HepG2 (cell line): Measurements from ENCODE around the gene TTLL11.

Source experiments
- HNRNPLL ChIP-seq: fragments of 200-400 bp; formaldehyde crosslinking; IDR thresholded peaks from 2 replicates; pipeline ENCODE4 v1.6.1; 2017; ENCODE audit warnings: mild to moderate bottlenecking, low read depth, low read length; ENCODE audit not compliant: poor library complexity, severe bottlenecking
- TGIF2 ChIP-seq: IDR thresholded peaks from 2 replicates; pipeline ENCODE4 v1.6.1; 2016; ENCODE audit warnings: control low read depth, missing compliant biosample characterization
- ZMYM3 ChIP-seq: sonication (generic); formaldehyde crosslinking; IDR thresholded peaks from 2 replicates; pipeline ENCODE4 v1.5.1; 2020; ENCODE audit warnings: mild to moderate bottlenecking, missing genetic modification reagents
- ZNF235 ChIP-seq: sonication (generic); formaldehyde crosslinking; IDR thresholded peaks from 2 replicates; pipeline ENCODE4 v1.8.1; 2023; ENCODE audit warnings: mild to moderate bottlenecking, missing genetic modification reagents, borderline replicate concordance
- ZNF720 ChIP-seq: sonication (generic); formaldehyde crosslinking; IDR thresholded peaks from 2 replicates; pipeline ENCODE4 v1.4.0; 2020; ENCODE audit warnings: missing genetic modification reagents
- TF ChIP-seq, protein P1 (sequence below): sonication (generic); formaldehyde crosslinking; IDR thresholded peaks from 2 replicates; pipeline ENCODE4 v1.8.0; 2023; ENCODE audit warnings: mild to moderate bottlenecking, missing genetic modification reagents

DNA sequence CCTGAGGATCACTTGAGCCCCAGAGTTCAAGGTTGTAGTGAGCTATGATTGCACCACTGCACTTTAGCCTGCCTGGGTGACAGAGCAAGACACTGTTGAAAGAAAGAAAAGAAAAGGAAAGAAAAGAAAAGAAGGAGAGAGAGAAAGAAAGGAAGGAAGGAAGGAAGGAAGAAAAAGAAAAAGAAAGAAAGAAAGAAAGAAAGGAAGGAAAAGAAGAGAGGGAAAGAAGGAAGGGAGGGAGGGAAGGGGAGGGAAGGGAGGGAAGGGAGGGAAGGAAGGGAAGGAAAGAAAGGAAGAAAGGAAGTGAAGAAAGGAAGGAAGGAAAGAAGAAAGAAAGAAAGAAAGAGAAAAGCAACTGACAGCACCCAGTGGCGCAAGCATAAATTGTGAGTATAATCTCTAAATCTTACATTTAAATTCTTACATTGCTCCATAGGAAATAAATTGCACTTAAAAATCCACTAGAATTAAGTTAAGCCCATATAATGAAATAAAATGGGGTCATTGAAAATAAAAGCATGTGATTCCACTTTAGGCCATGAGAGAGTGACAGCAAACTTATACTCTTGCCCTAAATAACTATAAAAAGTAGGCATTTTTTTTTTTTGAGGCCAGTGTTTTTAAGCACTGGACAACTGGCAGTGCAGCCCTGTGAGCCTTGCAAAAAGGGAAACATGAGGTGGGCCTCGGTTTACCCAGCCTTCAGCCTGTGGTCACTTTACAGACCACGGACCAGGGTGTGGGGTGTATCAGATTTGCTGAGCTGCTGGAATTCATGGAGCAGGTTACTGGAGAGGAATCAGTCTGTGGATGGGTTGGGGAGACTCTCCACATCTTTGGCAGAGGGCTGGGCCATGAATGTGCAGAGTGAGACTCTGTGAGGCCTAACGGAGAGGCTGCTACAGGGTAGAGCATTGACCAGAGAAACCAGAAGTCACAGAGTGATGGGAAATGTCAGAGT lies 175.5 kb downstream of the TTLL11 start:
- TF ChIP-seq TGIF2 (CRISPR knock-in tag) (no peak), ZMYM3 (CRISPR knock-in tag) (no peak), HNRNPLL (no peak), ZNF720 (CRISPR knock-in tag) (no peak), ZNF235 (no peak)
- TF ChIP-seq, protein P1, sequence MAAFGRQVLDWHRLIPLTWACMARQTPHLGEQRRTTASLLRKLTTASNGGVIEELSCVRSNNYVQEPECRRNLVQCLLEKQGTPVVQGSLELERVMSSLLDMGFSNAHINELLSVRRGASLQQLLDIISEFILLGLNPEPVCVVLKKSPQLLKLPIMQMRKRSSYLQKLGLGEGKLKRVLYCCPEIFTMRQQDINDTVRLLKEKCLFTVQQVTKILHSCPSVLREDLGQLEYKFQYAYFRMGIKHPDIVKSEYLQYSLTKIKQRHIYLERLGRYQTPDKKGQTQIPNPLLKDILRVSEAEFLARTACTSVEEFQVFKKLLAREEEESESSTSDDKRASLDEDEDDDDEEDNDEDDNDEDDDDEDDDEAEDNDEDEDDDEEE (CRISPR knock-in tag) = no peak
